HPDE6-E6E7 (cell line): ENCODE results near the gene CIROP.
"Not testable (repeated sequence)": the region's sequence is repeated elsewhere in the genome, so short reads cannot be mapped to it uniquely, and the experiment has no call there.

ENCODE experiments used
- DNase-seq: peaks from one replicate; pipeline ENCODE4 v3.0.0; 2011; ENCODE audit warnings: missing footprints; ENCODE audit errors: extremely low spot score

The CIROP gene

GRCh38 chr14:23114669-23115038 is 9.9 kb upstream of the CIROP start:
- DNase-seq, result no peak

- DNase-seq, result no peak
These were observed 9.3 kb upstream of the CIROP start for GRCh38 chr14:23114120-23114458.

GRCh38 chr14:23113431-23114119 is 8.8 kb upstream of the CIROP start:
- no peak for DNase-seq

GRCh38 chr14:23112359-23113178 is 7.8 kb upstream of the CIROP start:
- DNase-seq, result no peak

- DNase-seq, result no peak
These were observed 6.0 kb upstream of the CIROP start for GRCh38 chr14:23110579-23111365.

- DNase-seq, result no peak
These were observed 5.0 kb upstream of the CIROP start for GRCh38 chr14:23109769-23110168.

- DNase-seq, result not testable (repeated sequence)
These were observed 3.4 kb upstream of the CIROP start for GRCh38 chr14:23108169-23108568.

- not testable (repeated sequence) for DNase-seq
These were observed 2.8 kb upstream of the CIROP start for GRCh38 chr14:23107620-23108019.

GRCh38 chr14:23106747-23107045 is 1.9 kb upstream of the CIROP start:
- DNase-seq, result no peak

GRCh38 chr14:23105348-23105824 is 597 bp upstream of the CIROP start:
- no peak for DNase-seq

GRCh38 chr14:23104070-23104590 is 659 bp downstream of the CIROP start:
- DNase-seq, result no peak

GRCh38 chr14:23103581-23103980 is 1.2 kb downstream of the CIROP start:
- DNase-seq, result no peak

GRCh38 chr14:23102801-23103200 is 2.0 kb downstream of the CIROP start:
- DNase-seq, result no peak

GRCh38 chr14:23101986-23102625 is 2.7 kb downstream of the CIROP start:
- no peak for DNase-seq

GRCh38 chr14:23101213-23101970 is 3.4 kb downstream of the CIROP start:
- no peak for DNase-seq

GRCh38 chr14:23099212-23099861 is 5.5 kb downstream of the CIROP start:
- DNase-seq, result no peak

GRCh38 chr14:23097786-23098185 is 7.0 kb downstream of the CIROP start:
- no peak for DNase-seq

- peak; percentile 99 for DNase-seq
These were observed 9.3 kb downstream of the CIROP start, which contains the start of gene C14orf119 for GRCh38 chr14:23095196-23096108. Gene C14orf119 (plus strand): TSS chr14:23095505. CDS start chr14:23097659, 2,154 bp downstream.

GRCh38 chr14:23094666-23095195 is 10.1 kb downstream of the CIROP start, which contains the start of gene ACIN1:
Gene ACIN1 (minus strand): TSS chr14:23095136. CDS start chr14:23095112, 24 bp downstream.
- DNase-seq, result peak; percentile 72
